ENCODE data around the gene CRABP2.

Gene CRABP2

GRCh38 chr1:156742801-156743200 lies 37.4 kb upstream of the CRABP2 start:
- FAIRE-seq (no peak), DNase-seq (ENCODE audit: insufficient read length, low spot score) (no peak)

GRCh38 chr1:156742017-156742416 lies 36.6 kb upstream of the CRABP2 start:
- DNase-seq (ENCODE audit: insufficient read length, low spot score), result no peak
- FAIRE-seq, result no peak

- FAIRE-seq, result no peak
- no peak for DNase-seq (ENCODE audit: insufficient read length, low spot score)
These were observed 36.1 kb upstream of the CRABP2 start for GRCh38 chr1:156741481-156741983.

- FAIRE-seq, result peak; percentile 38
These were observed 35.5 kb upstream of the CRABP2 start, which contains the start of gene MRPL24 for GRCh38 chr1:156740741-156741480. MRPL24 (minus strand) TSS chr1:156741088; CDS start chr1:156738704, 2,384 bp downstream.

GRCh38 chr1:156740237-156740740 lies 34.9 kb upstream of the CRABP2 start:
- FAIRE-seq, result no peak

More at GRCh38 chr1:156740741-156741480, 35.5 kb upstream of the CRABP2 start, which contains the start of gene MRPL24:
- DNase-seq (ENCODE audit: insufficient read length, low spot score), result peak; percentile 89

GRCh38 chr1:156738916-156739315 lies 33.5 kb upstream of the CRABP2 start:
- no peak for FAIRE-seq
- no peak for DNase-seq (ENCODE audit: insufficient read length, low spot score)

More at GRCh38 chr1:156740237-156740740, 34.9 kb upstream of the CRABP2 start:
- DNase-seq (ENCODE audit: insufficient read length, low spot score), result no peak

- no peak for FAIRE-seq
These were observed 33.0 kb upstream of the CRABP2 start for GRCh38 chr1:156738407-156738806.

GRCh38 chr1:156733989-156734584 lies 28.7 kb upstream of the CRABP2 start:
- no peak for DNase-seq (ENCODE audit: insufficient read length, low spot score)
- no peak for FAIRE-seq

More at GRCh38 chr1:156738407-156738806, 33.0 kb upstream of the CRABP2 start:
- DNase-seq (ENCODE audit: insufficient read length, low spot score), result no peak

GRCh38 chr1:156728599-156729462 lies 23.4 kb upstream of the CRABP2 start, which contains the start of gene ISG20L2:
ISG20L2 (minus strand) TSS chr1:156728766; CDS start chr1:156727652, 1,114 bp downstream.
- DNase-seq (ENCODE audit: insufficient read length, low spot score), result peak; percentile 90
- FAIRE-seq, result peak; percentile 62

- DNase-seq (ENCODE audit: insufficient read length, low spot score), result peak; percentile 71
- no peak for FAIRE-seq
These were observed 22.7 kb upstream of the CRABP2 start, which contains the start of gene METTL25B for GRCh38 chr1:156727926-156728598. METTL25B (plus strand) TSS chr1:156728469; CDS start chr1:156729105, 636 bp downstream.

GRCh38 chr1:156727492-156727891 lies 22.1 kb upstream of the CRABP2 start:
- no peak for DNase-seq (ENCODE audit: insufficient read length, low spot score)
- no peak for FAIRE-seq

GRCh38 chr1:156726549-156727226 lies 21.3 kb upstream of the CRABP2 start:
- DNase-seq (ENCODE audit: insufficient read length, low spot score) (no peak), FAIRE-seq (no peak)

GRCh38 chr1:156725683-156726280 lies 20.4 kb upstream of the CRABP2 start:
- FAIRE-seq (no peak), DNase-seq (ENCODE audit: insufficient read length, low spot score) (peak; percentile 73)

GRCh38 chr1:156721535-156721934 lies 16.2 kb upstream of the CRABP2 start:
- FAIRE-seq (no peak), DNase-seq (ENCODE audit: insufficient read length, low spot score) (no peak)

- FAIRE-seq, result no peak
- DNase-seq (ENCODE audit: insufficient read length, low spot score), result no peak
These were observed 15.7 kb upstream of the CRABP2 start for GRCh38 chr1:156721131-156721530.

- DNase-seq (ENCODE audit: insufficient read length, low spot score), result no peak
- no peak for FAIRE-seq
These were observed 12.0 kb upstream of the CRABP2 start for GRCh38 chr1:156717351-156717750.

GRCh38 chr1:156714830-156715229 lies 9.4 kb upstream of the CRABP2 start:
- FAIRE-seq, result no peak

GRCh38 chr1:156712626-156713025 lies 7.2 kb upstream of the CRABP2 start:
- DNase-seq (ENCODE audit: insufficient read length, low spot score) (no peak), FAIRE-seq (no peak)

More at GRCh38 chr1:156714830-156715229, 9.4 kb upstream of the CRABP2 start:
- no peak for DNase-seq (ENCODE audit: insufficient read length, low spot score)

Data from HTR-8/SVneo (cell line).